GM18870 (cell line): ENCODE data around the gene SLIT3.
"Not testable (repeated sequence)": the region's sequence is repeated elsewhere in the genome, so short reads cannot be mapped to it uniquely, and the experiment has no call there.

Experiments
- ATAC-seq: cut with Tn5 transposase; IDR thresholded peaks from one replicate; pipeline ENCODE4 v1.9.1; 2021; ENCODE audit warnings: moderate library complexity; ENCODE audit not compliant: unreplicated experiment

SLIT3 gene

DNA sequence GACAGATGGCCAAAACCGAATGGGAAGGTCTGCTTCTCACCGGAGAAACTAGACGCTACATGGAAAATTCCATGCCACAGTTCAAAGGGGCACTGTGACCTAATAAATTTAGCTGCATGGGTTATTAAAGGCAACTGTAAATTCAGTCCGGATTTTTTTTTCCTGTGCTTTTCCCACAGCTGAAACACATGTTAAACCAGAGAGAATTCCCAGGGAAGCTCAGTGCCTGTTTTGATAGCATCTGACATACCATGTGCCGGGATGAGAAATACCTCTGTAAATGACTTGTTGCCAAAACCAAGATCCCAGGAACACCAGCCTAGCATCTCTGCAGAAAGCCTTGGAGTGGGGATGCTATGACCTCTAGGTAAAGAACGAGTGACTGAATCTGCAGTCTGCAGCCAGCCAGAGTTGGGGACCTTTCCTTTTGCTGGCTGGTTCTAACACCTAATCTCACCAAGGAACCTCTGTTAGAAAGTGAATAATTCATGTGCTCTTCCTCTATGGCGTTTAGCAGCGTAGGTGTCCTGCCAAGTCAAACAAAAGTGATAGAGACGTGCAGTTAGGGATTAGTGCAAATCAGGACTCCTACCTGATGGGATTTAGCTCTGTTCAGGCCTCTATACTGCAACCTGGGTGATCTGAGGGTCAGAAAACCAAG is 77.9 kb downstream of the SLIT3 start:
- ATAC-seq, result no peak

DNA sequence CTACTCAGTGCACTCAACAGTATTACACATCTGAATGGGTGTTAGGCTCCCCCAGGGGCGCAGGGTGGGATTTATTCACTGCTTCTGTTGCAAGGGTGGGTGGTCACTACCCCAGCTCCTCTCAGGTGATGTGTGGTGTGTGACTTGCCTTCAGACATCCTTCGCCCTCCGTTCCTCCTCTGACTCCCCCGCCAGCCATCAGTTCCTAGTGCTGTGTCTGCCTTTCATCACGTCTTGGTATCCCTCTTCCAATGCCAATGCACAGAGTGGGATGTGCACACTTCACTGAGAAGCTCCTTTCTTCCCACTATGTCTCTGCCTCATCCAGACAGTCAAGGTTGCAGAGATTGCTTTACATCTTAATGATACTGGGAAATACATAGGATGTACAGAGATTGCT is 79.4 kb downstream of the SLIT3 start:
- ATAC-seq, result no peak

DNA sequence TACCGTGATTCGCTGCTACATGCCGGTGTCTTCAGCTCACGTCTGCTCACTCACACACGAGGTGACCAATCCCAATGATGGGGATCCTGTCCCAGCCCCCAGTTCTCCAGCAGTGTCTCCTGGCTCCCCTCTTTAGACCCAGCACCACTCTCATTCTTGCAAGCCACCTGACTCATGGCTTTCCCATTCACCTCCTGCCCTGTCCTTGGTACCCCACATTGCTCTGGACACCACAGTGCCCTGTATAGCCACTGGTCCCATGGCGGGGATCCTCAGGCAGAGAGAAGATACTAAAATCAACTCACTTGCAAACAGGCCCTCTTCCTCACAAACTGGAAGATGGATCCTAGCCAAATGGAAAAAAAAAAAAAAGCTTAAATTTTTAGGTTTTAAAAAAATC is 81.0 kb downstream of the SLIT3 start:
- no peak for ATAC-seq

DNA sequence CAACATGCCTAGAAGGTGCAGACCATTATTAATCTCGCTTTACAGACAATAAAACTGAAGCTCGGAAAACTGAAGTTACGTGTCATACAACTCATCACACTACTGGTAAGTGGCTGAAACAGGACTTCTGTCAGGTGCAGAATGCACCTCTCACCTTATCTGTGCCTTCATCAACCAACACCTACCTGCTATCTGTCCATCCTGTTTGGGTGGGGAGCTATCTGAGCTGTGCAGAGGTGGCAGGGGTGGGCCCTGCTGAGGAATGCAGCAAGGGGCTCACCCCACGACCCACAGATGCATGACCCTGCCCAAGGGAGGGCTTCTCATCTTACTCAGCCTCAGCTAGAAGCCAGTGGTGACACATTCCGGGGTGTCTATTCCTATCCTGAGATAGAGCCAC is 81.6 kb downstream of the SLIT3 start:
- no peak for ATAC-seq

DNA sequence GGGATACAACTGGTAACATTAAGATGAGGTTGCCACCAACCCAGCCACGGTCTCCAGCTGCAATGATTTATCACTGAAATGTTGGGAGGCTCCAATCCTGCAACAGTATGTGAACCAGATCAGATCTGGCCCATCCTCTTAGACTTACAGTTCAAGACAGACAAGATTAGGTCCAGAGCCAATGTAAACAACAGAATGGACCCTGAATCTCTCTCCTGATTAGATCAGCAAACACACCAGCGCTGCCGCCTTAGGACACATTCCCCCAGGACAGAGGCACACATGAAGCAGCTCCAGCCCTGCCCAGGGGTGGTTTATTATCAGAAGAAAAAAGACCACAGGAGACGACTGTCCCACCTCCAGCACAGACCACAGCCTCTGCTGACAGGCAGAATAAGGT is 82.1 kb downstream of the SLIT3 start:
- no peak for ATAC-seq

DNA sequence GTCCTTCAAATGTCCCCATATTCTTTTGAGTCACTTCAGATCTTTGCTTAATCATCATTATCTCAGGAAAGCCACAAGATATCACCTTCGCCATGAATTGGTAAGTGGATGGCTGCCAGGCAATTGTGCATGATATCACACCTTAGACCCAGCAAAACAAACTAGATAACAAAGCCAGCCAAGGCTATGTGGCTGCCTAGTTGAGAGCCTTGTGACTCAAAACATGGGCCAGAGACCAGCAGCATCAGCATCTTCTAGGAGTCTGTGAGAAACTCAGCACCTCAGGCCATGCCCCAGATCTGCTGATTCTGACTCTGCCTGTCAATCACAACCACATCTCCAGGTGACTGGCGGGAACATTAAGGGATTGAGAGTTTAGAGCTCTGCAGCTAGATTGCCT is 82.8 kb downstream of the SLIT3 start:
- ATAC-seq, result no peak

DNA sequence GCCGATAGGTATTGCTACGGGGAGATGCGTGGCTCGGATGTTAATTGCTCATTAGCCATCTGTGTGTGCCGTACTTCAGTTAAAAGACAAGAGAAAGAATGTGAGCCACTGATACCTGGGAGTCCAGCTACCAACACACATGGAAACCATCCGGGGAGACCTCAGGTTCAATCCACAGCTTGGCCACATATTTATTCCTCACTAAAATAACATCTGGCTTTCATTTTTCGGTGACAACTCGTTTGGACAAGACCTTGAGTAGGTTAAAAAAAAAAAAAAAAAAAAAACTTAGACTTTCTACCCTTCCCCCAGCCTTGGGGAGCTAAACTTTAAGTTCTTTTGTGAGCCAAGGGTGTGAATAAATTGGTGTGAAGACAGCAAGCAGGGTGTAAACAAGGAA is 84.1 kb downstream of the SLIT3 start:
- no peak for ATAC-seq

DNA sequence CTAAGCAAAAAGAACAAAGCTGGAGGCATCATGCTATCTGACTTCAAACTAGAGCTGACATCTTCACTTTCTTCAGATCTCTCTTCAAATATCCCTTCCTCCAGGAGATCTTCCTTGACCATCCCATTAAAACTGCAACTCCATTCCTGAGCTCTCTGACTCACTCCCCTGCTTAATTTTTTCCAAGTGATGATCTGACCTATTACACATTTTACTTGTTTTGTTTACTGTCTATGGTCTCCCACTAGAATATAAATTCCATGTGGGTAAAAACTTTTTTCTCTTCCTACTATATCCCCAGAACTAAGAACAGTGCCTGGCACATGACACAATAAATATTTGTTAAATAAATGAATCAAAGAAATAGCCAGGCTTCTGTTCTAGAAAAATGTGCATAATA is 87.5 kb downstream of the SLIT3 start:
- ATAC-seq, result no peak

DNA sequence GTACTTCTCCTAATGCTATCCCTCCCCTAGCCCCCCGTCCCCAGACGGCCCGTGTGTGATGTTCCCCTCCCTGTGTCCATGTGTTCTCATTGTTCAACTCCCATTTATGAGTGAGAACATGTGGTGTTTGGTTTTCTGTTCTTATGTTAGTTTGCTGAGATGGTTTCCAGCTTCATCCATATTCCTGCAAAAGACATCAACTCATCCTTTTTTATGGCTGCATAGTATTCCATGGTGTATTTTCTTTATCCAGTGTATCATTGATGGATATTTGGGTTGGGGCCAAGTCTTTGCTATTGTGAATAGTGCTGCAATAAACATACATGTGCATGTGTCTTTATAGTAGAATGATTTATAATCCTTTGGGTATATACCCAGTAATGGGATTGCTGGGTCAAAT is 89.2 kb downstream of the SLIT3 start:
- ATAC-seq, result not testable (repeated sequence)

DNA sequence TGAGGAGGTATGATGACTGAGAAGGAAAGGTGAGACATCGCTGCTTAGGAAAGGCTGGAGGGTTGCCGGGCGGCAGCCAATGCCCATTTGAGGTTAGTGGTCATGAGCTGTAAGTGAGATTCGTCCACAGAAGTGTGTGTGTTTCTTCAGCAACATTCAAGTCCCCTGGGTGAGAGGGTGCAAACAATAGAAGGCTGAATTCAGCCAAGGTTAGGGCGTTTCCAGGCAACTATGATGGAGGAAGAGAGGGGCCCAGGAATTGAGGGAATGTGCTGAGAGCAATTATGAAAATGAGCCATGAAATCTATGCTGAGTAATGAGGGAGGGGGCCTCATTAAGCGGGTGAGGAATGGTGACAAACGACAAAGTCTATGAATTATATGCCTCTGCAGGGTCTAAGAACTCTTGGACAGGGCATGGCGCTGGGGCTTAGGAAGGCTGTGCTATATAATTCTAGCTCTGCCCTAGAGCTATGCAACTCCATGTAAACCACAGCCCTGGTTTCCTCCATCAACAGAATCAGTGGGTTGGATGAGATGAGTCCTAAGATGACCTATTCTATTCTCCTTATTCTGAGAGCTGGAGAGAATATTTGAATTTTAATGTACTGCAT is 96.0 kb downstream of the SLIT3 start:
- ATAC-seq, result no peak

DNA sequence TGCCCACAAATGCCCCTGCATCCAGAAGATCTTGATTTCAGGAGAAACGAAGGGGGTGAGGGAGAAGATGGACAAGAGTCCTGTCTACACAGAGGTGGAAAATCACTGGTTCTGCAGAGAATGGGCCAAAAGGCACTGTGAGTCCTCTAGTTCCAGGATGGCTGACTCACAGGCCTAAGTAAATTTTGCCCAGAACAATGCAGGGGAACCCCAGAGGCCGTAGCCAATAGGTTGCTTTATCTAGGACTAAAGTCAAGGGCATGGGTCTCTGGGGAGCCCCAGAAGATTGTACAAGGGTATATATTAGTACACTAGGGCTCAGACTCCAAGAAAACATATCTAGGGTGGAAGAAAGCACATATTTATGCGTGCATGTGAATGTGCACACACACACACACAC is 98.0 kb downstream of the SLIT3 start:
- no peak for ATAC-seq

DNA sequence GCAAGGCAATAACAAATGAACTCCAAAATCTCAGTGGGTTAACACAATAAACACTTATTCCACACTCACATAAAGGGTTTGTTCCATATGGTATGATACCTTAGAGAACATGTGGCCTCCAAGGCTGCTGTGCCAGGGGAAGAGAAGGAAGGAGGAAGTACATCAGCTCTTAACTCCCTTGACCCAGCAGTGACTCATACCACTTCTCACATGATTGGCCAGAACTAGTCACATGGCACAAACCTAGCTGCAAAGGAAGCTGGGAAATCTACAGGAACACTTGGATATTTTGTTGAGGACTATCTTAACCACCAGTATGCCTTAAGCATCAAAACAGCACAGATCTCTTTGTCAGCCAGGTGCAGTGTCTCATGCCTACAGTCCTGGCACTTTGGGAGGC is 99.3 kb downstream of the SLIT3 start:
- ATAC-seq, result no peak

DNA sequence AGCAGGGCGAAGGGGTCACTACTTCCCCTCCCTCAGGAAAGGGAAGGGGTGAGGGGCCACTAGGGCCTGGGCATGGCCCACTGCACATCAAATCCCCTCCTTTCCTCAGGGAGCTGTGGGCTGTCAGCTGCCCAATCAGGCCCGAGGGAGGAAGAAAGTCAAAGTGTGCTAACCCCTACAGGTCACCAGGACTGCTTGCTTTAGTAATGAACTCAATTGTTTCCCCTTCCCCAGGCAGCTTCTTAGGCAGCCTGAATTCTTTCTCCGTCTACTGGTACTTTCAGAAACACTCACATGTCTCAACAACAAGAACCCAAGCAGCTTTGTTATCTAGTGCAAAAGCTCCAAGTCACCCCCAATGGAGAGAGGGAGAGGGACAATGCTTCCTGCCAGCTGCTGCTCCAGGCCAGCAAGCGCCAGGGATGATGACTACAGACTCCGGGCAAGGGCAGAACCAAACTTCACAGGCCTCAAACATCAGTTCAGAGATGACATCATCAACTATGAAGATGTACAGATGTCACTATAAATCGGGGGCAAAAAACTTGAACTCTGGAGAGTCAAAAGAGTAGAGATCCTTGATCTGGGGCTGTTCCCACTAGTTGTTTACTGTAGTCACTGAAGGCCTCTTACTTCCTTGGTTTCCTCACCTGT is 100.7 kb downstream of the SLIT3 start:
- no peak for ATAC-seq

DNA sequence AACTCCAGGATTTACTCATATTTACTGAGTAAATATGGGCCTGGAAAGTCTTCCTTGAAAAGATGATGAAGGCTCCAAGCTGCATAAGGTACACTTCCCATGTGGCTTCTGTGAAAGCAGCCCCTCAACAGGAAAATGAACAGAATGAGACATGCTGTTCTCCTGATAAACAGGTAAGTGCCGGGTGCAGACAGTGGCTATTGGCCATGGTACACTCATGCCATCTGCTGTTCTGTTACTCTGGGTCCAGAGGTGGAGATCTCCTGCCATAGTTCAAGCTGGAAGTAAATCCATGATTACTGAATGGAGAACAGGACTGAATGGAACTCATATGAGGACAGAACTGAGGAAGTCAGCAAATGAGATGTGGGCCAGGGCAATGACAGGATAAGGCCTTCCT is 103.6 kb downstream of the SLIT3 start:
- no peak for ATAC-seq

DNA sequence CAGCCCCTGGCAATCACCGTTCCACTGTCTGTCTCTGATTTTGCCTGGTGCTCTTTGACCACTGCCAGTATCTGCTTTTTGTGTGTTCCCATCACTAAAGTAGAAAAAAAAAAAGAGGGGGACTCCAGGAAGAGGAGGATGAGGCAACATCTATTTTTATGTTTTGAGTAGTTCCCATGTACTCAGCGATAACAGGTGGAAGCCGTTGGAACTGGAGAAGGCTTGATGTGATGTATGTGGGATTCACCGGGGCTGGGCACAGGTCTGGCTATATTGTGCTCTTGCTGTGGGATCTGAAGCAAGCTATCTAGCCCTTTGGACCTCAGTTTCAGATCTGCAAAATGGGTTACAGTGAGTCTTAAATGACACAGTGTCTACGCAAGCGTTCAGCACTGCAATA is 104.9 kb downstream of the SLIT3 start:
- ATAC-seq, result no peak

DNA sequence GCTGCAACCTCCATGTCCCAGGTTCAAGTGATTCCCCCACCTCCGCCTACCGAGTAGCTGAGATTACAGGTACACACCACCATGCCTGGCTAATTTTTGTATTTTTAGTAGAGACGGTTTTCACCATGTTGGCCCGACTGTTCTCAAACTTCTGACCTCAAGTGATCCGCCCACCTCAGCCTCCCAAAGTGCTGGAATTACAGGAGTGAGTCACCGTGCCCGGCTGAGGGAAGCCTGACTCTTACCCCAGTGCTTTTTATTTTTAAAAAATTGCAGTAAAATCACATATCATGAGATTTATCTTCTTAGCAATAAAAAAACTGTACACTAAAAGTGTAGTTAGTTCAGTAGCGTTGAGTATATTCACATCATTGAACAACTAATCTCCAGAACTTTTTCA is 105.3 kb downstream of the SLIT3 start:
- ATAC-seq, result no peak

DNA sequence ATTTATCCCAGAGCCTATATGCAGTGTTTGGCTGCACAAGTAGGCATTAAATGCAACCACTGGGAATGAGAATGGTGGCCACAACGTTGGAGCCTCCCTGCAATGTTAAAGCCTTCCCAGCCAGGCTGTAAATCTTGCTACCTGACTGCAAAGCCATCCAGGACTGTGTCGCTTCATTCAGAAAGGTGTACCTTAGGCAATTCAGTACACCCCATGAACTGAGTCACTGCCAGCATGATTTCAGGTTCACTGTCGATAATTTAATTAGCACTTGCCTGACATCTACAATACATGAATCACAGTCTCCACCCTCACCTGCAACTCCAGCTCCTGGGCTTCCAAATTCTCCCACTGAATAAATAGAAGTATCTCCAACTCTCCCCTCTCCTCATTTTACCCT is 108.4 kb downstream of the SLIT3 start:
- ATAC-seq, result no peak

DNA sequence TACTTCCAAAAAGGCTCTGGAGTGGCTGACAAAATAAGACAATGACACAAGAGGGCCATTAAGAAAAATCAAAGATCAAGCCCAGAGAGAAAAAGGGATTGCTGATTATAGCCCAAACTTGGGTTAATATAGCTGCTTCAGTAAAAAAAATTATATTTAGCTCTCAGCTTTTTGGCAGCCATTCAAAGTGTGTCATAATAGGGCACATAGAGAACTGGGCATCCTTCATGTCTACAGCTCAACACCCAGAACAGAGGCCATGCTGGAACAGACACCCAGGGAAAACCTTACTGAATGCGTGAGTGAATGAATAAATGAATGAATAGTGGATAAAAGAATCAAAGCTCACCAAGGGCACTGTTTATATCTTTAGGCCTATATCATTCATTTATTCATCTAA is 110.1 kb downstream of the SLIT3 start:
- ATAC-seq, result no peak

DNA sequence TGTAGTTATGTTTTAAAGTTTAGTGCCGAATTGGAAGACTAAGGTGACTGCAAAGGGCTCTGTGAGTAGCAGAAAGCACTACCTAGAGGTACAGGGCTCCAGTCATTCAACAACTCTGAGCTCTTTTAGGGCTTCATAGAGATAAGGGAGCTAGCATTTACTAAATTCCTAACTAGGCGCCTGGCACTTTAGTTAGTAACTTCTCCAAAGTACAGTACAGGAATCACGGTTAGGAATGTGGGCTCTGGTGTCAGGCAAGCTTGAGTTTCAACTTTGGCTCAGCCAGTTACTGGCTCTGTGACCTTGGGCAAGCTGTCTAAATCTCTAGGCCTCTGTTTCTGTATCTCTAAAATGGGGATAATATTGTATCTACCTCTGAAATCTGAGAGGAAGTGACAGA is 115.3 kb downstream of the SLIT3 start:
- no peak for ATAC-seq

DNA sequence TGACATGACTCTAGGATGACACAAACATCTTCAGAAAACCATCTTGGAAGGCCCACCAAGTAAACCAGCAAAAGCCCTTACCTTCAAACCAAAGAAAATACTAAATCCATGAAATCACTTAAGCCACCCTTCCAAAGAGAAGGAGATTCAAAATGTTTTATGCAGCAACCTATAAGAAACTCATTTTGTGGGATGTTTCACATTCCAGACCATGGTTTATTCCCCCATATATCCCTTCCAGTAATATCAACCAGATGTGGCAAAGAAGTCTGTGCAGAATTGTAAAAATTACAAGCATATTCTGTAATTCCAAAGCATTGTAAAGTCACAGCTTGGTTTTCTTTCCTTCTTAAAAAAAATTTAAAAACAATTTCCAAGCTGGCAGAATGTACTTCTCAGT is 117.4 kb downstream of the SLIT3 start:
- no peak for ATAC-seq

DNA sequence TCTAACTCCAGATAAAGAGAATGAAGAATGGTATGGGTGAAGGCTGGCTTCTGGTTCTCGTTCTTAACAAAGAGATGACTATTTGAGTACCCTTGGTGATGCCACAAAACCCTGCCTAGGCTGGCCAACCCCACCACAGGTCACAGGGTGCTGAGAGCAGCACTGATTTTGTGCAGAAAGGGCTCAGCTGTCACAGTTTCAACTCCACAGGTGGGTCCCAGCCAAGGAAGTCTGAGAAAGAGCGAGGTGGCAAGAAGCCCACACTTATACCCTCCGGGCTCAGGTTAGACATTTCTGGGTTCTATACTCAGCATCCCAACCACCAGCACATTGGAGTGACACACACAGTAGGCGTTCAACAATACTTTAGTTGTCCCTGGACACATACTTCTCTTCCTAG is 118.1 kb downstream of the SLIT3 start:
- ATAC-seq, result no peak

DNA sequence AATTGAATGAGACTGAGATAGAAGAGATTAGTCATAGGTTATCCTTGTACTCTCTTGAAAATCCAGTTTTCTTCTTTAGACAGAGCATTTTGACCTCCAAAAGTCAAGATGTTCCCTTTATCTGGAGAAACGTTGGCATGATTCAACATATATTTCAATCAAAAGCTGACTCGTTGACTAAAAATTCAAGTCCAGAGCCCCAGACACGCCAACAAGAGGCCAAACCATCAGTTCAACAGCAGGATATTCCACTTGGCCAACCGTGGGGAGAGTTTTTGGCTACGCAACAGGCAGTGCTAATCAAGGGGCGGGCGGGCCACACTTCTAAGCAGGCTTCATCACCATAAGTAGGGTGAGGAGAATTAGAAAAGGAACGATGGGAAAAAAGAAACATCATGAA is 119.1 kb downstream of the SLIT3 start:
- ATAC-seq, result no peak

DNA sequence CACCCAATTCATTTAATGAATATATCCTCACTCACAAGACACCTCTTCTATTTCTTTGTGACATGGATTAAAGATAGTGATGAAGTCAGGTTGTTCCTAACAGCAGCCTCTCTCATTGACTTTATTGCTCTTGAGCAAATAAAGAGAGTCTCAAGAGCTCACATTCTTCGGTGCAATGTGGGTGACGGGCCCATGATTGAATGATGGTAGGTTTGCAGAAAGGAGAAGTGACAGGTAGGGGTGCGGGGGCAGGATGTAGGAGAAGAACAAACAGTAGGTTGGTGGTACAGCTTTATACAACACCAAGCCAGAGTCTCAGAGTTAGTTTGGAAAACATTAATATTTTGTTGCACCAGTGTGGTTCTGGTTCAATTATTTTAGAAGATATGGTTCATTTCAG is 122.2 kb downstream of the SLIT3 start:
- ATAC-seq, result no peak
